DND-41 (cell line): ENCODE results near the gene CYP19A1.

ENCODE experiments used
- EZH2 ChIP-seq: IDR thresholded peaks from 3 replicates; pipeline ENCODE4 v1.6.1; 2012; ENCODE audit warnings: borderline replicate concordance, low read depth, mild to moderate bottlenecking, moderate library complexity, low read length, inconsistent platforms; ENCODE audit not compliant: severe bottlenecking
- TF ChIP-seq, protein P1 (sequence below): IDR thresholded peaks from 2 replicates; pipeline ENCODE4 v1.5.1; 2012; ENCODE audit warnings: borderline replicate concordance, low read length, moderate library complexity, mild to moderate bottlenecking; ENCODE audit not compliant: poor library complexity, severe bottlenecking; ENCODE audit errors: extremely low read depth

DNA sequence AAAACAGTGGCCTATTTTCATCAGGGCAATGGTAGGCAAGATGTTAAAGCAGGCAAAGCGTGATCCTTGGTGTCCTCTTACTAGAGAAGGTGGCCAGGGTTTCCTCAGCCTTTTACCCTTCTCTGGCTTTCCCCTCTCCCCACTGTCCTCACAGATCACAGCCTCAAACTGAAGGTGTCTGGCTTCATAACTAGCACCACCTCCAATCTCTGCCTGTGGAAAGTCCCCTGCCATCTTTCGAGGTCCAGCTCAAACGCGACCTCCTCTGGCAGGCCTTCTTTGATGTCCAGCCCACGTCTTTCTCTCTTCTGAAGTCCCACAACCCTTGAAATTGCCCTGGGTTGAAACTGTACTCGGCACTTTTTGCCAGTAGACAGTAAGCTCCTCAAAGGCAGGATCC is 35.9 kb downstream of the CYP19A1 start:
- TF ChIP-seq, protein P1, sequence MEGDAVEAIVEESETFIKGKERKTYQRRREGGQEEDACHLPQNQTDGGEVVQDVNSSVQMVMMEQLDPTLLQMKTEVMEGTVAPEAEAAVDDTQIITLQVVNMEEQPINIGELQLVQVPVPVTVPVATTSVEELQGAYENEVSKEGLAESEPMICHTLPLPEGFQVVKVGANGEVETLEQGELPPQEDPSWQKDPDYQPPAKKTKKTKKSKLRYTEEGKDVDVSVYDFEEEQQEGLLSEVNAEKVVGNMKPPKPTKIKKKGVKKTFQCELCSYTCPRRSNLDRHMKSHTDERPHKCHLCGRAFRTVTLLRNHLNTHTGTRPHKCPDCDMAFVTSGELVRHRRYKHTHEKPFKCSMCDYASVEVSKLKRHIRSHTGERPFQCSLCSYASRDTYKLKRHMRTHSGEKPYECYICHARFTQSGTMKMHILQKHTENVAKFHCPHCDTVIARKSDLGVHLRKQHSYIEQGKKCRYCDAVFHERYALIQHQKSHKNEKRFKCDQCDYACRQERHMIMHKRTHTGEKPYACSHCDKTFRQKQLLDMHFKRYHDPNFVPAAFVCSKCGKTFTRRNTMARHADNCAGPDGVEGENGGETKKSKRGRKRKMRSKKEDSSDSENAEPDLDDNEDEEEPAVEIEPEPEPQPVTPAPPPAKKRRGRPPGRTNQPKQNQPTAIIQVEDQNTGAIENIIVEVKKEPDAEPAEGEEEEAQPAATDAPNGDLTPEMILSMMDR = no peak
- TF ChIP-seq EZH2 = no peak
